H4 (cell line): Measurements from ENCODE around the gene SH3BP5. TPM values are rescaled to one million over a fixed set of nuclear protein-coding genes. Genes with fewer than 3 reads are reported as not detected.

Experiments
- DNase-seq: peaks from one replicate; pipeline ENCODE4 v3.0.0-alpha.2; 2015; ENCODE audit warnings: low spot score
- total RNA-seq: library from RNA; depleted of rRNA; stranded (reverse); fragments of >200 nt; shearing (Covaris generic); gene quantifications from 2 replicates; pipeline ENCODE4 v1.2.3, GENCODE V29; 2014; rRNA removed

The SH3BP5 gene
- total RNA-seq, 1 experiment from 2014 or later, result 12.4 TPM

DNA sequence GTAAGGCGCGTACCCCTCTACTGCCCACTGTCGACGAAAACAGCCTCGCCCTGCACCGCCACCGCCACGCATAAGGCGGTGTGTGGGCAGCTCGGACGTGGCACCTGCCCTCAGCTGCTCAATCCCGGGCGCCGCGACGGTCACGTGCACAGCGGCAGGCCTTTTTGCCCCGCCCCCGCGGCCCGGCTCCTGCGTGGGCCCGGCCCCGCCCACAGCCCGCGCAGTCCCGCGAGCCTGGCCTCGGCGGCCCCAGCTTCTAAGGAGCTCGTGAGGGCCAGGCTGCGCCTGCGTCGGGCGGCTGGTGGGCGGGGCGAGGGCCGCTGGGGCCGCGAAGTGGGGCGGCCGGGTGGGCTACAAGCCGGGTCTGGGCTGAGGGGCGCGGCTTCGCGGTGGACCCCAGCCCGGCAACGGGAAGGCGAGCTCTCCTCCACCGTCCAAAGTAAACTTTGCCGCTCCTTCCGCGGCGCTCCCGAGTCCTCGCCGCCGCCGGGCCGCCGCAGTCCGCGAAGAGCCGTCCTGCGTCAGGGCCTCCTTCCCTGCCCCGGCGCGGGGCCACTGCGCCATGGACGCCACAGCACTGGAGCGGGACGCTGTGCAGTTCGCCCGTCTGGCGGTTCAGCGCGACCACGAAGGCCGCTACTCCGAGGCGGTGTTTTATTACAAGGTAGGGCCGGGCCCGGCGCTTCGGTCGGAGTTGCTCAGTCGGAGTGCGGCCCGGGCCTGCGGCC is 126.3 kb downstream of the SH3BP5 start, which contains the start of gene CAPN7:
Gene CAPN7 (plus strand): TSS at position 313 of the 728 bp plus-strand sequence. CDS start 250 bp downstream, at position 563.
- peak; percentile 87 for DNase-seq

DNA sequence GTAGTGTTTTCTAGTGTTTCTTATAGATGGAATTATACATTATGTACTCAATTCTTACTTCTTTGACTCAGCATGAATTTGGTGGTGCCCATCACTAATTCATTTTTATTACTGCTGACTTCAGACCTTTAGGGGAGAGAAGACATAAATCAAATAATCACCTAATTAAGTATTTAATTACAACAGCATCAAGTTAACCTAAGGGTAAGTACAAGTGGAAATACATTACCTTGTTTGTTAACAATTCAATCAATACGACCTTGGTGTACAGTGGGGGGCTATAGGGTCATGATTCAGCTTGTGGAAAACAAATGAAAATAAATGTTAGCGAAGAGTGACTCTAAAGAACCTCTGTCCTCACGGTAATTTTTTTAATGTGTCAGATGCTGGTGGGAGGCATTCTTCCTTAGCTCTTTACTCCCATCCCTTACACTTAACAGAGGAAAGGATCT is 126.9 kb downstream of the SH3BP5 start:
- no peak for DNase-seq

Other genes with a start within 250 kb of the SH3BP5 start
- 7.1 and 12.7 TPM in 2 replicates for gene RBSN, start 233.4 kb downstream of the SH3BP5 start, total RNA-seq
- 14.3 and 18.8 TPM in 2 replicates for gene CAPN7, start 126.3 kb downstream of the SH3BP5 start, total RNA-seq
- 26.8 and 34.0 TPM in 2 replicates for gene METTL6, start 95.0 kb upstream of the SH3BP5 start, total RNA-seq
- gene EAF1, start 95.0 kb upstream of the SH3BP5 start, total RNA-seq, result 13.1 and 15.8 TPM in 2 replicates
- gene COLQ, start 189.1 kb upstream of the SH3BP5 start, total RNA-seq, result not detected in 2 replicates